BLaER1 (cell line): Measurements from ENCODE around the gene MAGI3.
"Not testable (repeated sequence)": the region's sequence is repeated elsewhere in the genome, so short reads cannot be mapped to it uniquely, and the experiment has no call there.

Experiments
- H3K27ac ChIP-seq: shearing (Covaris generic); formaldehyde crosslinking; 2 replicates; pipeline ENCODE4 v1.8.1; 2022
- H3K27me3 ChIP-seq: shearing (Covaris generic); formaldehyde crosslinking; 2 replicates; pipeline ENCODE4 v1.8.1; 2022
- H3K36me3 ChIP-seq: shearing (Covaris generic); formaldehyde crosslinking; 2 replicates; pipeline ENCODE4 v1.8.1; 2022
- H3K4me1 ChIP-seq: shearing (Covaris generic); formaldehyde crosslinking; 2 replicates; pipeline ENCODE4 v1.8.1; 2022
- H3K4me2 ChIP-seq: shearing (Covaris generic); formaldehyde crosslinking; 2 replicates; pipeline ENCODE4 v1.8.1; 2022
- H3K4me3 ChIP-seq: shearing (Covaris generic); formaldehyde crosslinking; 2 replicates; pipeline ENCODE4 v1.8.1; 2022
- H3K9ac ChIP-seq: shearing (Covaris generic); formaldehyde crosslinking; 2 replicates; pipeline ENCODE4 v1.8.1; 2022
- H3K9me3 ChIP-seq: shearing (Covaris generic); formaldehyde crosslinking; 2 replicates; pipeline ENCODE4 v1.8.1; 2022
- H4K20me1 ChIP-seq: shearing (Covaris generic); formaldehyde crosslinking; 2 replicates; pipeline ENCODE4 v1.8.1; 2022
- Cebpa-rat ChIP-seq: shearing (Covaris generic); IDR thresholded peaks from 2 replicates; pipeline ENCODE4 v1.8.1; 2022

Gene MAGI3

GRCh38 chr1:113557187-113557586 is 166.9 kb downstream of the MAGI3 start:
- H3K4me3 ChIP-seq, result no peak overlapping the region
- no peaks in the 10 kb centered on the region for H3K27me3 ChIP-seq
- no peaks in the 10 kb centered on the region for H4K20me1 ChIP-seq
- H3K4me1 ChIP-seq, result no peaks in the 10 kb centered on the region
- H3K9me3 ChIP-seq, result peaks cover 28% of the 10 kb centered on the region
- TF ChIP-seq Cebpa-rat, result no peak
- H3K36me3 ChIP-seq, result peaks cover 14% of the 10 kb centered on the region
- no peak overlapping the region for H3K9ac ChIP-seq
- no peak overlapping the region for H3K4me2 ChIP-seq
- H3K27ac ChIP-seq, result no peak overlapping the region

- H3K9me3 ChIP-seq, result peaks cover 15% of the 10 kb centered on the region
- TF ChIP-seq Cebpa-rat, result no peak
- H3K4me2 ChIP-seq, result no peak overlapping the region
- H3K4me1 ChIP-seq, result no peaks in the 10 kb centered on the region
- no peak overlapping the region for H3K4me3 ChIP-seq
- no peak overlapping the region for H3K9ac ChIP-seq
- H3K36me3 ChIP-seq, result no peaks in the 10 kb centered on the region
- no peaks in the 10 kb centered on the region for H4K20me1 ChIP-seq
- no peaks in the 10 kb centered on the region for H3K27me3 ChIP-seq
- H3K27ac ChIP-seq, result no peak overlapping the region
Measured at GRCh38 chr1:113565621-113566020, 175.3 kb downstream of the MAGI3 start.

- H3K36me3 ChIP-seq, result no peaks in the 10 kb centered on the region
- H3K4me2 ChIP-seq, result no peak overlapping the region
- H3K27me3 ChIP-seq, result no peaks in the 10 kb centered on the region
- H4K20me1 ChIP-seq, result no peaks in the 10 kb centered on the region
- H3K4me3 ChIP-seq, result no peak overlapping the region
- H3K4me1 ChIP-seq, result no peaks in the 10 kb centered on the region
- H3K9me3 ChIP-seq, result peaks cover 19% of the 10 kb centered on the region
- TF ChIP-seq Cebpa-rat, result no peak
- no peak overlapping the region for H3K27ac ChIP-seq
- no peak overlapping the region for H3K9ac ChIP-seq
Measured at GRCh38 chr1:113567427-113567826, 177.1 kb downstream of the MAGI3 start.

GRCh38 chr1:113575744-113576260 is 185.5 kb downstream of the MAGI3 start:
- H3K4me3 ChIP-seq, H3K4me2 ChIP-seq, H3K27ac ChIP-seq, H3K36me3 ChIP-seq, H3K4me1 ChIP-seq, H3K27me3 ChIP-seq, H4K20me1 ChIP-seq, H3K9ac ChIP-seq, H3K9me3 ChIP-seq: not testable (repeated sequence)

- Histone ChIP-seq H3K4me3 (no peak overlapping the region), H3K4me1 (no peaks in the 10 kb centered on the region), H3K4me2 (no peak overlapping the region), H3K9me3 (no peaks in the 10 kb centered on the region; the same call in 1 of the 2 replicates), H3K27ac (no peak overlapping the region), H3K36me3 (no peaks in the 10 kb centered on the region), H4K20me1 (no peaks in the 10 kb centered on the region), H3K9ac (no peak overlapping the region), H3K27me3 (no peaks in the 10 kb centered on the region)
- no peak for TF ChIP-seq Cebpa-rat
Measured at GRCh38 chr1:113576271-113576670, 186.0 kb downstream of the MAGI3 start.

- H3K9ac ChIP-seq, result no peak overlapping the region
- no peaks in the 10 kb centered on the region for H4K20me1 ChIP-seq
- no peaks in the 10 kb centered on the region for H3K4me1 ChIP-seq
- no peaks in the 10 kb centered on the region for H3K36me3 ChIP-seq
- H3K27me3 ChIP-seq, result no peaks in the 10 kb centered on the region
- H3K9me3 ChIP-seq, result no peaks in the 10 kb centered on the region; the same call in 1 of the 2 replicates
- no peak overlapping the region for H3K27ac ChIP-seq
- no peak overlapping the region for H3K4me2 ChIP-seq
- H3K4me3 ChIP-seq, result no peak overlapping the region
- TF ChIP-seq Cebpa-rat, result no peak
Measured at GRCh38 chr1:113579256-113580018, 189.1 kb downstream of the MAGI3 start.

- H3K27me3 ChIP-seq, result no peaks in the 10 kb centered on the region
- H3K9me3 ChIP-seq, result no peaks in the 10 kb centered on the region; the same call in 1 of the 2 replicates
- no peaks in the 10 kb centered on the region for H4K20me1 ChIP-seq
- H3K4me1 ChIP-seq, result no peaks in the 10 kb centered on the region
- no peak overlapping the region for H3K4me3 ChIP-seq
- H3K36me3 ChIP-seq, result no peaks in the 10 kb centered on the region
- no peak for TF ChIP-seq Cebpa-rat
- no peak overlapping the region for H3K27ac ChIP-seq
- H3K4me2 ChIP-seq, result no peak overlapping the region
- no peak overlapping the region for H3K9ac ChIP-seq
Measured at GRCh38 chr1:113581323-113581722, 191.0 kb downstream of the MAGI3 start.

- no peak overlapping the region for H3K4me2 ChIP-seq
- no peak overlapping the region for H3K4me3 ChIP-seq
- H3K4me1 ChIP-seq, result no peaks in the 10 kb centered on the region
- TF ChIP-seq Cebpa-rat, result no peak
- no peaks in the 10 kb centered on the region for H3K27me3 ChIP-seq
- no peak overlapping the region for H3K27ac ChIP-seq
- H3K36me3 ChIP-seq, result 0 out of 2 replicates have a peak, but pooled peaks cover under 1% of the 10 kb centered on the region
- H3K9me3 ChIP-seq, result no peaks in the 10 kb centered on the region
- H4K20me1 ChIP-seq, result no peaks in the 10 kb centered on the region
- no peak overlapping the region for H3K9ac ChIP-seq
Measured at GRCh38 chr1:113582084-113582483, 191.8 kb downstream of the MAGI3 start.

- H3K27me3 ChIP-seq, result no peaks in the 10 kb centered on the region
- no peak overlapping the region for H3K9ac ChIP-seq
- no peak overlapping the region for H3K27ac ChIP-seq
- no peak for TF ChIP-seq Cebpa-rat
- no peaks in the 10 kb centered on the region for H3K9me3 ChIP-seq
- no peak overlapping the region for H3K4me3 ChIP-seq
- no peaks in the 10 kb centered on the region for H3K4me1 ChIP-seq
- H3K36me3 ChIP-seq, result 0 out of 2 replicates have a peak, but pooled peaks cover 3% of the 10 kb centered on the region
- H3K4me2 ChIP-seq, result no peak overlapping the region
- no peaks in the 10 kb centered on the region for H4K20me1 ChIP-seq
Measured at GRCh38 chr1:113587475-113587874, 197.2 kb downstream of the MAGI3 start.

- H3K9me3 ChIP-seq, result peaks cover 15% of the 10 kb centered on the region
- H3K4me1 ChIP-seq, result no peaks in the 10 kb centered on the region
- H3K27ac ChIP-seq, result no peak overlapping the region
- H4K20me1 ChIP-seq, result no peaks in the 10 kb centered on the region
- no peaks in the 10 kb centered on the region for H3K27me3 ChIP-seq
- no peak overlapping the region for H3K9ac ChIP-seq
- H3K36me3 ChIP-seq, result peaks cover 20% of the 10 kb centered on the region
- H3K4me3 ChIP-seq, result no peak overlapping the region
- no peak overlapping the region for H3K4me2 ChIP-seq
- no peak for TF ChIP-seq Cebpa-rat
Measured at GRCh38 chr1:113592230-113592629, 201.9 kb downstream of the MAGI3 start.
